IPS DF 6.9 (cell line): ENCODE data around the gene TRABD.

Experiments used
- DNase-seq: peaks from one replicate; pipeline ENCODE4 v3.0.0-alpha.2; 2013; ENCODE audit warnings: low read depth, low spot score
- H3K27ac ChIP-seq: one replicate; pipeline ENCODE4 v1.5.1; 2013; ENCODE audit warnings: low read length, control low read depth
- H3K27me3 ChIP-seq: 2 replicates; pipeline ENCODE4 v1.6.1; 2013; ENCODE audit warnings: mild to moderate bottlenecking, low read length; ENCODE audit not compliant: control insufficient read depth, insufficient read depth
- H3K36me3 ChIP-seq: 2 replicates; pipeline ENCODE4 v1.6.1; 2013; ENCODE audit warnings: low read length; ENCODE audit not compliant: control insufficient read depth, insufficient read depth
- H3K4me1 ChIP-seq: 2 replicates; pipeline ENCODE4 v1.6.1; 2013; ENCODE audit warnings: low read length; ENCODE audit not compliant: control insufficient read depth, insufficient read depth
- H3K4me3 ChIP-seq: 2 replicates; pipeline ENCODE4 v1.5.1; 2013; ENCODE audit warnings: mild to moderate bottlenecking, low read length
- H3K9me3 ChIP-seq: 2 replicates; pipeline ENCODE4 v1.6.1; 2013; ENCODE audit warnings: low read length, inconsistent platforms; ENCODE audit not compliant: control insufficient read depth, insufficient read depth
- WGBS: extraction: QIAGEN DNeasy Blood & Tissue Kit; methylation state at CpG from one replicate; pipeline ENCODE4 v1.1.7; 2013; ENCODE audit warnings: mixed read lengths, missing lambda C conversion rate; ENCODE audit not compliant: insufficient read length, insufficient coverage; 5-methylcytosine and 5-hydroxymethylcytosine counted together

TRABD gene

DNA sequence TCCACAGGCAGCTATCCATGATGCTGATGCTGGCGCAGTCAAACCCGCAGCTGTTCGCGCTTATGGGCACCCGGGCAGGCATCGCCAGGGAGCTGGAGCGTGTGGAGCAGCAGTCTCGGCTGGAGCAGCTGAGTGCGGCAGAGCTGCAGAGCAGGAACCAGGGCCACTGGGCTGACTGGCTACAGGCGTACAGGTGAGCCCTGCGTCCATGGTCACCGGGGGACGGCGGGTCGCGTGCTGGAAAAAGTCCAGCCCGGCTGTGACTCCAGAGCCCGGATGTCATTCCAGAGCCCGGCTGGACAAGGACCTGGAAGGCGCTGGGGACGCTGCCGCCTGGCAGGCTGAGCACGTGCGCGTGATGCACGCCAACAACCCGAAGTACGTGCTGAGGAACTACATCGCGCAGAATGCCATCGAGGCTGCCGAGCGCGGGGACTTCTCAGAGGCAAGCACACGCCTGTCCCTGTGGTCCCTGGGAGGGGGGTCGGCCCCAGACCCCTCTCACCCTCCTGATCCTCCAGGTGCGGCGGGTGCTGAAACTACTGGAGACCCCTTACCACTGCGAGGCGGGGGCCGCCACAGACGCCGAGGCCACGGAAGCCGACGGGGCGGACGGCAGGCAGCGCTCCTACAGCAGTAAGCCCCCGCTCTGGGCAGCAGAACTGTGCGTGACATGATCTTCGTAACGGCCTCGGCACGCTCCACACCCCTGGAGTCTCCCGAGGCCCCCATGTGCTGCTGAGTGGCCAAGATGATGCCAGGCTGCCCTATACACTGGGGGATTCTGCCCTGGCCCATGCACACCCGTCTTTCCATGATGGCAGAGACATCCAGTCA lies 31.2 kb downstream of the TRABD start:
- Histone ChIP-seq H3K27ac (no peak overlapping the region), H3K4me1 (peaks cover 1% of the 10 kb centered on the region; the same call in 1 of the 2 replicates), H3K27me3 (no peaks in the 10 kb centered on the region), H3K4me3 (no peak overlapping the region), H3K36me3 (peaks cover 37% of the 10 kb centered on the region), H3K9me3 (no peaks in the 10 kb centered on the region)
- no peak for DNase-seq
- no CpG with 5 or more reads among the region's 57 CpGs for WGBS

DNA sequence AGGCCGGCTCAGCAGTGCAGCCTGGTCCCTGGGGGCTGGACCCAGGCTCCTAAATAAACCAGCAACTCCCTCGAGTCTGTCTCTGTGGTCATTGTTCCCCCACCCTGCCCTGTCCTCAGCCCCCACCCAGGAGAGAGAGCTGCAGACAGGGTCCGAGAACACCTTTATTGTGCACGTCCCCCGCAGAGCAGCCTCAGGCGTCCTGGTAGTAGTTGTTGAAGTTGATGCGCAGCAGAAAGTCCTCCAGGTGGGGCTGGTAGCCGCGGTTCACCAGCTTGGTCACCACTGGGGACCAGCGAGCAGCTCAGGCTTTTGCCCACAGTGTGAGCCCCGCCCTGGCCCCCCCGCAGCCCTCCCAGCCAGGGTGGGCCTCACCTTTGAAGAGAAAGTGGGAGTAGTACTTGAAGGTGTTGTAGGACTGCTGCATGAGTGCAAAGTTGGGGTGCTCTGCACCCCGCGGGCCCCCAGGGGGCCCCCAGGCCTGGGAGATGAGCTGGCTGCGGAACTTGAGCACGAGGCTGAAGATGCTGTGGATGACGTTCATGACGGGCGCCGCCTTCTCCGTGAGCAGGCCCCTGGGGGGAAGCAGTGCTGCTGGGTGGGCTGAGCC lies 31.9 kb downstream of the TRABD start:
- WGBS: no CpG with 5 or more reads among the region's 21 CpGs
- Histone ChIP-seq H3K9me3 (no peaks in the 10 kb centered on the region), H3K36me3 (peaks cover 34% of the 10 kb centered on the region), H3K4me1 (peaks cover 1% of the 10 kb centered on the region; the same call in 1 of the 2 replicates), H3K4me3 (no peak overlapping the region), H3K27me3 (no peaks in the 10 kb centered on the region), H3K27ac (no peak overlapping the region)
- no peak for DNase-seq

DNA sequence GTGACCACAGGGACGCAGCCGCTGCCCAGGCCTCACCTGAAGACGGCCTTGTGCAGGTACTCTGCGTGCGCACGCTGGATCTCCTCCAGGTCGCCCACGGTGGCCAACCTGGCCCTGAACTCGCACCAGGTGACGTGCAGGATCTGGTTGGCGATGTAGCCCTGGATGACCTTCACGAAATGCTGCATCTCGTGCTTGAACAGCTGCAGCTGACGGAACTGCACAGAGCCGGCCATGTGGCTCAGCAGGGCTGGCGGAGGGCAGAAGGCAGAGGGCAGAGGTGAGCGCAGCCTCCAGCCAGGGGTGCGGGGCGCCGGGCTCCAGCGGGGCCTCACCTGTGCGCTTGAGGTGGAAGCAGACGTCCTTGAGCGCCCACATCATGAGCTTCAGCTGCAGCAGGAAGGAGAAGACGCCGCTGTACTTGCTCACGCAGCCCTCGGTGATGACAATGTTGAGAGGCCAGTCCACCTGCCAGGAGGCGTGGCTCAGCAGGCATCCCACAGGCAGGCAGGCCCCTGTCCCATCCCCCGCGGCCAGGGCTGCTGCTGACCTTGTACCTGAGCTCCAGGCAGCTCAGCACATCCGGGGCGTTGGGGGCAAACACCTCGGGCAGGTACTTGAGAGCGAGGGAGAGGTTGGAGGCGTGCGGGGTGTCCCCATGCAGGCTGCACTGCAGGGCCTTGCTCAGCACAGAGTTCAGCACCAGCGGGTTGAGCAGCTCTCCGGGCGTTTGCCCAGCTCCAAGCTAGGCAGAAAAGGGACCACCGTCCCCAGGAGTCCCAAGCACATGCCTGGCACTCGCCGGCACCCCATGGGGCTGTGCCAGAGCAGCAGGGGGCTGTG lies 32.7 kb downstream of the TRABD start:
- DNase-seq: no peak
- peaks cover 34% of the 10 kb centered on the region for H3K36me3 ChIP-seq
- H3K4me3 ChIP-seq: no peak overlapping the region
- no peak overlapping the region for H3K27ac ChIP-seq
- H3K27me3 ChIP-seq: no peaks in the 10 kb centered on the region
- H3K4me1 ChIP-seq: peaks cover 1% of the 10 kb centered on the region; the same call in 1 of the 2 replicates
- WGBS: no CpG with 5 or more reads among the region's 43 CpGs
- no peaks in the 10 kb centered on the region for H3K9me3 ChIP-seq

- no peak for DNase-seq
- Histone ChIP-seq H3K36me3 (peaks cover 34% of the 10 kb centered on the region), H3K4me1 (peaks cover 1% of the 10 kb centered on the region; the same call in 1 of the 2 replicates)
Observed at GRCh38 chr22:50218996-50219727, 33.4 kb downstream of the TRABD start.

GRCh38 chr22:50219800-50220602 lies 34.3 kb downstream of the TRABD start:
- no peaks in the 10 kb centered on the region for H3K9me3 ChIP-seq
- no CpG with 5 or more reads among the region's 25 CpGs for WGBS
- DNase-seq: no peak
- peaks cover 1% of the 10 kb centered on the region; the same call in 1 of the 2 replicates for H3K4me1 ChIP-seq
- H3K27me3 ChIP-seq: no peaks in the 10 kb centered on the region
- no peak overlapping the region for H3K27ac ChIP-seq
- H3K4me3 ChIP-seq: no peak overlapping the region
- H3K36me3 ChIP-seq: peaks cover 34% of the 10 kb centered on the region

More at GRCh38 chr22:50218996-50219727, 33.4 kb downstream of the TRABD start:
- H3K9me3 ChIP-seq: no peaks in the 10 kb centered on the region
- H3K27me3 ChIP-seq: no peaks in the 10 kb centered on the region
- H3K4me3 ChIP-seq: no peak overlapping the region
- no CpG with 5 or more reads among the region's 42 CpGs for WGBS
- no peak overlapping the region for H3K27ac ChIP-seq

DNA sequence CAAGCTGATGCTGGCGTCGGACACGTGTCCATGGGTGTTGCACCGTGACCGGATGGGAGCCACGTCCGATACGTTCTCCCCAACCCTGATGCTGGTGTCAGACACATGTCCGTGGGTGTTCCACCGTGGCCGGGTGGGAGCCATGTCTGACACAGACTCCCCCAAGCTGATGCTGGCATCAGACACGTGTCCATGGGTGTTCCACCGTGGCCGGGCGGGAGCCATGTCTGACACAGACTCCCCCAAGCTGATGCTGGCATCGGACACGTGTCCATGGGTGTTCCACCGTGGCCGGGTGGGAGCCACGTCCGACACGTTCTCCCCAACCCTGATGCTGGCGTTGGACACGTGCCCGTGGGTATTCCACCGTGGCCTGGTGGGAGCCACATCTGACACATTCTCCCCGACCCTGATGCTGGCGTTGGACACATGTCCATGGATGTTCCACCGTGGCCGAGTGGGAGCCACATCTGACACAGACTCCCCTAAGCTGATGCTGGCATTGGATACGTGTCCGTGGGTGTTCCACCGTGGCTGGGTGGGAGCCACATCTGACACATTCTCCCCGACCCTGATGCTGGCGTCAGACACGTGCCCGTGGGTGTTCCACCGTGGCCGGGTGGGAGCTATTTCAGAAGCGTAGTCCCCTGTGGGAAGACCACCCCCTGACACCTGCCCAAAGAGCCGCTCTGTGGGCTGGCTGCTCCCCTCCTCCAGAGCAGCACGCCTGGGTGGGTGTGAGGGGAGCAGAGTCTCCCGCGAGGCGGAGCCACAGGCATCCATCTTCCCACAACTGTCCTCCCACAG lies 35.1 kb downstream of the TRABD start:
- Histone ChIP-seq H3K4me1 (peaks cover 1% of the 10 kb centered on the region; the same call in 1 of the 2 replicates), H3K27me3 (no peaks in the 10 kb centered on the region), H3K27ac (no peak overlapping the region), H3K4me3 (no peak overlapping the region), H3K36me3 (peaks cover 37% of the 10 kb centered on the region), H3K9me3 (no peaks in the 10 kb centered on the region)
- WGBS: no CpG with 5 or more reads among the region's 45 CpGs
- no peak for DNase-seq

- DNase-seq: no peak
- Histone ChIP-seq H3K4me3 (no peak overlapping the region), H3K36me3 (peaks cover 38% of the 10 kb centered on the region), H3K9me3 (no peaks in the 10 kb centered on the region), H3K27me3 (no peaks in the 10 kb centered on the region), H3K27ac (no peak overlapping the region), H3K4me1 (peaks cover 1% of the 10 kb centered on the region; the same call in 1 of the 2 replicates)
- WGBS: no CpG with 5 or more reads among the region's 19 CpGs
Observed at GRCh38 chr22:50221410-50222300, 35.9 kb downstream of the TRABD start.

DNA sequence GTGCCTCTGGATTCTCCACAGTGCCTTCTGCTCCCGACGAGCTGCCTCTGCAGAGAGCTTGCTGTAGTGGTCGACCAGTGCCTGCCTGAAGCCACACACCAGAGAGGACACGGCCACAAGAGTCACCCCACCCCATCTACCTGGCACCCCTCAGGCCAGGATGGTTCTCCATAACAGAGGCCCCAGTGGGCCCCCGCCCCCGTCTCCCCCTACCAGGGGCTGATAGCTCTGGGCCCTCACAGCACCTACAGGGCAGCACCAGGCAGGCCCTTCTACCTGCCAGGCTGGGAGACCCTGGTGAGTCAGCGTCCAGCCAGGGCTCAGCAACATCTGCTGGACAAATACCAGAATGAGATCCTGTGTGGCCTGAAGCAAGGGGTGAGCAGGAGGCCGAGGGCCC lies 36.8 kb downstream of the TRABD start:
- Histone ChIP-seq H3K36me3 (peaks cover 30% of the 10 kb centered on the region), H3K4me3 (no peak overlapping the region)
- DNase-seq: no peak

More for the DNA sequence above, 36.8 kb downstream of the TRABD start:
- WGBS: no CpG with 5 or more reads among the region's 8 CpGs
- Histone ChIP-seq H3K27ac (no peak overlapping the region), H3K27me3 (no peaks in the 10 kb centered on the region), H3K9me3 (no peaks in the 10 kb centered on the region), H3K4me1 (peaks cover 1% of the 10 kb centered on the region; the same call in 1 of the 2 replicates)
